CD14-positive monocyte (primary cell): ENCODE results near the gene EPHB2. TPM values are rescaled to one million over a fixed set of nuclear protein-coding genes. Genes with fewer than 3 reads are reported as not detected.

ENCODE experiments used
- DNase-seq, 3 donors: peaks; one replicate each; pipeline ENCODE4 v3.0.0-alpha.2; 2011 to 2022
- H2AFZ ChIP-seq: 2 replicates; pipeline ENCODE4 v1.6.0; 2012; ENCODE audit warnings: mild to moderate bottlenecking, low read depth, low read length, inconsistent platforms; ENCODE audit not compliant: insufficient read depth, poor library complexity, severe bottlenecking
- H3K27ac ChIP-seq, 2 donors: 1 replicate in 1 of 2; 2 replicates in 1 of 2; pipeline ENCODE4 v1.5.1; 2012 to 2013; ENCODE audit warnings: low read length in 2 of 2, control low read depth in 1 of 2, inconsistent platforms in 1 of 2, low read depth in 1 of 2, mild to moderate bottlenecking in 1 of 2
- H3K27me3 ChIP-seq, 2 donors: one replicate each; pipeline versions ENCODE4 v1.6.0 to v1.6.1; 2011 to 2013; ENCODE audit warnings: low read length in 2 of 2; ENCODE audit not compliant: control insufficient read depth in 2 of 2, insufficient read depth in 2 of 2
- H3K36me3 ChIP-seq, 2 donors: replicated peaks in 1 of 2; 1 replicate in 1 of 2; 2 replicates in 1 of 2; pipeline versions ENCODE4 v1.5.1 to v1.6.1; 2012 to 2013; ENCODE audit warnings: low read length in 2 of 2, control low read depth in 1 of 2, inconsistent platforms in 1 of 2, mild to moderate bottlenecking in 1 of 2; ENCODE audit not compliant: insufficient read depth in 2 of 2, control insufficient read depth in 1 of 2
- H3K4me1 ChIP-seq, 2 donors: 1 replicate in 1 of 2; 2 replicates in 1 of 2; pipeline versions ENCODE4 v1.5.1 to v1.6.1; 2012 to 2013; ENCODE audit warnings: low read length in 2 of 2, control low read depth in 1 of 2, inconsistent platforms in 1 of 2, mild to moderate bottlenecking in 1 of 2, moderate library complexity in 1 of 2; ENCODE audit not compliant: insufficient read depth in 2 of 2, control insufficient read depth in 1 of 2
- H3K4me2 ChIP-seq: replicated peaks from 2 replicates; pipeline ENCODE3; 2012; ENCODE audit warnings: low read length, moderate library complexity, mild to moderate bottlenecking; ENCODE audit not compliant: poor library complexity, severe bottlenecking; ENCODE audit errors: extremely low read depth
- H3K4me3 ChIP-seq, 3 experiments: fragments of 200-600 bp in 1 of 3; sonication (generic) in 1 of 3; replicated peaks in 1 of 3; 1 replicate in 2 of 3; 2 replicates in 1 of 3; pipeline ENCODE4 v1.5.1; 2011 to 2013; ENCODE audit warnings: low read length in 3 of 3, mild to moderate bottlenecking in 3 of 3, control low read depth in 2 of 3, low read depth in 2 of 3, inconsistent platforms in 1 of 3, moderate library complexity in 1 of 3
- H3K79me2 ChIP-seq: 2 replicates; pipeline ENCODE4 v1.6.0; 2012; ENCODE audit warnings: mild to moderate bottlenecking, control low read depth, inconsistent platforms, low read length, moderate library complexity; ENCODE audit not compliant: insufficient read depth
- H3K9ac ChIP-seq: 2 replicates; pipeline ENCODE4 v1.6.0; 2017; ENCODE audit warnings: low read length, mild to moderate bottlenecking; ENCODE audit not compliant: insufficient read depth, poor library complexity, severe bottlenecking
- H3K9me3 ChIP-seq, 2 donors: replicated peaks in 1 of 2; 1 replicate in 1 of 2; 2 replicates in 1 of 2; pipeline versions ENCODE4 v1.5.1 to v1.6.1; 2012 to 2013; ENCODE audit warnings: low read length in 2 of 2, control low read depth in 1 of 2; ENCODE audit not compliant: control insufficient read depth in 1 of 2, insufficient read depth in 1 of 2
- H4K20me1 ChIP-seq: 2 replicates; pipeline ENCODE4 v1.6.0; 2012; ENCODE audit warnings: mild to moderate bottlenecking, low read length, control low read depth, moderate library complexity; ENCODE audit not compliant: insufficient read depth
- H3K27ac Mint-ChIP-seq, 7 donors: one replicate each; pipeline ENCODE4 v1.8.0; 2020; ENCODE audit warnings: mild to moderate bottlenecking in 7 of 7, mixed read lengths in 7 of 7, moderate library complexity in 6 of 7, inconsistent platforms in 2 of 7
- H3K27me3 Mint-ChIP-seq, 3 donors: one replicate each; pipeline ENCODE4 v1.8.0; 2021 to 2022; ENCODE audit warnings: low read depth in 3 of 3, mild to moderate bottlenecking in 3 of 3, mixed read lengths in 3 of 3, moderate library complexity in 3 of 3, inconsistent platforms in 1 of 3
- H3K36me3 Mint-ChIP-seq, 2 donors: one replicate each; pipeline ENCODE4 v1.8.0; 2020; ENCODE audit warnings: mixed read lengths in 2 of 2, inconsistent platforms in 1 of 2, mild to moderate bottlenecking in 1 of 2
- H3K4me1 Mint-ChIP-seq: one replicate; pipeline ENCODE4 v1.8.0; 2020; ENCODE audit warnings: mild to moderate bottlenecking, mixed read lengths
- H3K4me3 Mint-ChIP-seq, 2 donors: one replicate each; pipeline ENCODE4 v1.8.0; 2020; ENCODE audit warnings: mild to moderate bottlenecking in 2 of 2, mixed read lengths in 2 of 2, moderate library complexity in 1 of 2
- H3K9me3 Mint-ChIP-seq, 7 donors: one replicate each; pipeline ENCODE4 v1.8.0; 2020 to 2022; ENCODE audit warnings: mixed read lengths in 7 of 7, mild to moderate bottlenecking in 6 of 7, moderate library complexity in 6 of 7, inconsistent platforms in 2 of 7
- CTCF ChIP-seq: fragments of 200-600 bp; IDR thresholded peaks from one replicate; pipeline ENCODE4 v1.8.0; 2022; ENCODE audit warnings: antibody characterized with exemption, mild to moderate bottlenecking
- WGBS: methylation state at CpG from one replicate; pipeline ENCODE4 v1.1.5; 2013; ENCODE audit warnings: missing lambda C conversion rate; ENCODE audit not compliant: insufficient coverage; 5-methylcytosine and 5-hydroxymethylcytosine counted together
- intact Hi-C, 2 donors: fragments of 100-400 bp; cut with micrococcal nuclease; formaldehyde crosslinking; loops; one replicate each; pipeline versions ENCODE4 v1.15.0 to v1.15.1; 2023
- polyA plus RNA-seq, 3 donors: library from polyadenylated mRNA; depleted of rRNA in 1 of 3; unstranded in 2 of 3; stranded (reverse) in 1 of 3; fragments of 300-500 nt in 2 of 3; fragments of >200 nt in 1 of 3; fragmentation: Illumina TruSeq in 2 of 3; gene quantifications; 1 replicate in 2 of 3; 2 replicates in 1 of 3; pipeline ENCODE4 v1.2.3, GENCODE V29; 2012 to 2021

The EPHB2 gene
- polyA plus RNA-seq, 3 donors = 2.9 to 5.6 (median 3.4) TPM

- no peaks in the 10 kb centered on the region for H3K27me3 ChIP-seq
- no peaks in the 10 kb centered on the region for H3K9me3 Mint-ChIP-seq
- no peak overlapping the region for H3K27ac ChIP-seq
- no peak overlapping the region for H3K4me3 Mint-ChIP-seq
- H2AFZ ChIP-seq = no peak overlapping the region
- H3K27me3 Mint-ChIP-seq = peaks cover 1 to 5% (median 4%) of the 10 kb centered on the region in 3 donors
- no peaks in the 10 kb centered on the region for H3K4me1 ChIP-seq
- TF ChIP-seq CTCF = no peak
- no peak overlapping the region for H3K4me2 ChIP-seq
- intact Hi-C loops = no loop called here
- no peaks in the 10 kb centered on the region for H3K36me3 ChIP-seq
- DNase-seq = no peak
- H3K79me2 ChIP-seq = no peaks in the 10 kb centered on the region
- H3K27ac Mint-ChIP-seq = no peak overlapping the region
- no peak overlapping the region for H3K9ac ChIP-seq
- no peaks in the 10 kb centered on the region for H3K4me1 Mint-ChIP-seq
- no peak overlapping the region for H3K4me3 ChIP-seq
- no peaks in the 10 kb centered on the region for H4K20me1 ChIP-seq
- H3K36me3 Mint-ChIP-seq = no peaks in the 10 kb centered on the region
- 100% methylated on average over 1 of the region's 4 CpGs for WGBS
- H3K9me3 ChIP-seq = no peaks in the 10 kb centered on the region
Observed at GRCh38 chr1:22795366-22795714, 84.7 kb downstream of the EPHB2 start.

- Histone ChIP-seq H3K4me2 (no peak overlapping the region), H3K4me3 (no peak overlapping the region), H3K27me3 (no peaks in the 10 kb centered on the region), H2AFZ (no peak overlapping the region), H3K9ac (no peak overlapping the region), H3K27ac (no peak overlapping the region), H3K4me1 (no peaks in the 10 kb centered on the region), H3K36me3 (no peaks in the 10 kb centered on the region), H3K9me3 (no peaks in the 10 kb centered on the region), H3K79me2 (no peaks in the 10 kb centered on the region), H4K20me1 (no peaks in the 10 kb centered on the region)
- Mint-ChIP-seq H3K4me1 (no peaks in the 10 kb centered on the region), H3K27ac (no peak overlapping the region), H3K9me3 (no peaks in the 10 kb centered on the region), H3K4me3 (no peak overlapping the region), H3K36me3 (no peaks in the 10 kb centered on the region), H3K27me3 (peaks cover 1 to 2% (median 1%) of the 10 kb centered on the region in 3 donors)
- TF ChIP-seq CTCF = no peak
- DNase-seq = no peak
- intact Hi-C loops = no loop called here
- 93% methylated on average over 3 of the region's 4 CpGs for WGBS
Observed at GRCh38 chr1:22796642-22797041, 86.0 kb downstream of the EPHB2 start.
